GM21515 (cell line): Measurements from ENCODE around the gene KCNH3.
"Not testable (repeated sequence)": the region's sequence is repeated elsewhere in the genome, so short reads cannot be mapped to it uniquely, and the experiment has no call there.

Source experiments
- ATAC-seq: cut with Tn5 transposase; IDR thresholded peaks from one replicate; pipeline ENCODE4 v1.9.1; 2021; ENCODE audit not compliant: unreplicated experiment

Gene KCNH3, protein sequence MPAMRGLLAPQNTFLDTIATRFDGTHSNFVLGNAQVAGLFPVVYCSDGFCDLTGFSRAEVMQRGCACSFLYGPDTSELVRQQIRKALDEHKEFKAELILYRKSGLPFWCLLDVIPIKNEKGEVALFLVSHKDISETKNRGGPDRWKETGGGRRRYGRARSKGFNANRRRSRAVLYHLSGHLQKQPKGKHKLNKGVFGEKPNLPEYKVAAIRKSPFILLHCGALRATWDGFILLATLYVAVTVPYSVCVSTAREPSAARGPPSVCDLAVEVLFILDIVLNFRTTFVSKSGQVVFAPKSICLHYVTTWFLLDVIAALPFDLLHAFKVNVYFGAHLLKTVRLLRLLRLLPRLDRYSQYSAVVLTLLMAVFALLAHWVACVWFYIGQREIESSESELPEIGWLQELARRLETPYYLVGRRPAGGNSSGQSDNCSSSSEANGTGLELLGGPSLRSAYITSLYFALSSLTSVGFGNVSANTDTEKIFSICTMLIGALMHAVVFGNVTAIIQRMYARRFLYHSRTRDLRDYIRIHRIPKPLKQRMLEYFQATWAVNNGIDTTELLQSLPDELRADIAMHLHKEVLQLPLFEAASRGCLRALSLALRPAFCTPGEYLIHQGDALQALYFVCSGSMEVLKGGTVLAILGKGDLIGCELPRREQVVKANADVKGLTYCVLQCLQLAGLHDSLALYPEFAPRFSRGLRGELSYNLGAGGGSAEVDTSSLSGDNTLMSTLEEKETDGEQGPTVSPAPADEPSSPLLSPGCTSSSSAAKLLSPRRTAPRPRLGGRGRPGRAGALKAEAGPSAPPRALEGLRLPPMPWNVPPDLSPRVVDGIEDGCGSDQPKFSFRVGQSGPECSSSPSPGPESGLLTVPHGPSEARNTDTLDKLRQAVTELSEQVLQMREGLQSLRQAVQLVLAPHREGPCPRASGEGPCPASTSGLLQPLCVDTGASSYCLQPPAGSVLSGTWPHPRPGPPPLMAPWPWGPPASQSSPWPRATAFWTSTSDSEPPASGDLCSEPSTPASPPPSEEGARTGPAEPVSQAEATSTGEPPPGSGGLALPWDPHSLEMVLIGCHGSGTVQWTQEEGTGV

GRCh38 chr12:49538510-49539403 is at the start of gene KCNH3:
Gene KCNH3 (plus strand): TSS chr12:49539030. CDS start chr12:49539417, 387 bp downstream.
- ATAC-seq, result no peak

GRCh38 chr12:49489154-49489553 is 49.7 kb upstream of the KCNH3 start:
- ATAC-seq, result no peak

DNA sequence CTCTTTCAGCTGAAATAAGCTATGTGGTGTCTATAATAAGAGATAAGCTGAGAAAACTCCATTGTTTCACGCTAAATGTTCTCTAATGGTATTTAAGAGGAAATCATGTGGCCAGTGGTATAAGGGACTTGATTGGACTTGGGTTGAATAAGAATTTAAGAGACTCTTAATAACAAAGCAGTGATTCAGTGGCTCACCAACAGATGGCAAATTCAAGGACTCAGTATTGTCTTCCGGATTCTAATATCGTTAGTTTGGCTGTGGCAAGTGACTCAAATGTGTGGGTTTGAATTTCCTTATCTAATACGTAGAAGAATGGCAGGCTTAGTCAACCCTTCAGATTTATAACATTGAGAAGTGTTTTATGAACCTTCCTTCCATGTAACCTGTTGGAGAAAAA is 49.1 kb upstream of the KCNH3 start:
- no peak for ATAC-seq

DNA sequence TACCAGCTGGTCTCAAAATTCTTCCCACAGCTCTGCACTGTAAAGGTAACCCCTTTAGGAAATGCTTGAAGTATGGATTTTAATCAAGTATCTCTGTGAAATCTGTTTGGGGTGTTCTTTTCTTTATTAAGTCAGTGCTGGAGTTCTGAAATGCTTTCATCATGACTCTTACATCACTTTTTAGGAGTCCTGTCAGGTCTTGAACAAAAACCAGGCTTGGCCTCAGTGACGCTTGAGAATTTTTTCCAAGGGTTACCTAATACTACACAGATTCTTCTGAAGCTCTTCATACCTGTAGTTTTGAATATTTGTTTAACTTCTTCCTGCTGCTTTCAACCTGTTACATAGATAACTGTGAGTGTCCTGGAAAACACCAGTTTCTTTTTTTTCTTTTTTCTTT is 47.0 kb upstream of the KCNH3 start:
- no peak for ATAC-seq

DNA sequence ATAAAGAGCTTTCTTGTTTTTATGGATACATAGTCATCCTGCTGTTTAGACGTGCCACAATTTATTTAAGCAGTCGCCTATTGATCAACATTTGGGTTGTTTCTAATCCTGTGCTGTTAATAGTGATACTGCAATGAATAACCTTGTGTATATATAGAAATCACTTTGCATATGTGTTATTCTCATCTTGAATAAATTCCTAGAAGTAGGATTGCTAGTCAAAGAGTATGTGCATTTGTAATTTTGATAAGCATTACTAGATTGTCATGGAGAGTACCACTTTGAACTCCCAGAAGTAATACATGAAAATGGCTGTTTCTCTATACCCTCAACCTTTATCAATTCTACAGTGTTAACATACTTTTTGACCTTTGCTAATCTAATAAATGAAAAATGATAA is 44.9 kb upstream of the KCNH3 start:
- no peak for ATAC-seq

GRCh38 chr12:49496417-49497360 is 42.1 kb upstream of the KCNH3 start:
- no peak for ATAC-seq

DNA sequence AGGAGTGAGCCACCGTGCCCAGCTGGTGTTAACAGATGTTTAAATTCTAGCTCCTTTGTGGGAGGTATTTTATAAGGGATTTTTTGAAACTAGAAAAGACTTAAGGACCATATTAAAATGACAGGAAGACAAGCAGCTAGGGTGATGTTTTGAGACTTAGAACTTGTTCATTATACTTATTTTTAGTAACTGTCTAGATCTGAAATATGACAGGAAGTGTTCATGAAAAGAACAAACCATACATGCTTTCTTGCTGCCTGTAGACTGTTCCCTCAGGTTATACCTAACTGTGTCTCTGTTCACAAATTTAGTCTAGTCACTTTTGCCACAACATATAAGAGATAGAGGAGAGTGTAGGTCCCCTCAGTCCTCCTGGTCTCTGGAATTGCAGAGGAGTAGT is 36.9 kb upstream of the KCNH3 start:
- no peak for ATAC-seq

DNA sequence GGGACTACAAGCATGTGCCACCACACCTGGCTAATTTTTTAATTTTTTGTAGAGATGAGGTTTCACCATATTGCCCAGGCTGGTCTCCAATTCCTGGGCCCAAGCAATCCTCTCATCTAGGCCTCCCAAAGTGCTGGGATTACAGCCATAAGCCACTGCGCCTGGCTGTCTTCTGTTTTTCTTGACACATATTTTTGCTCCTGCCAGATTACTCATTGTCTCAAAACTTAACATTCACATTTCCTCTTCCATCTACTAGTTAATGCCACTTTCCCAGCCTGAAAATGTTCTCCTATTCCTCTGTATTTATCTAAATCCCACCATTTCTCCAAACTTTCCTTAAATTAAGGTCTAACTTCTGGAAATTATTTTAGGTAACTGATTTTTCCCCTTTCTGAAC is 36.2 kb upstream of the KCNH3 start:
- ATAC-seq, result no peak

DNA sequence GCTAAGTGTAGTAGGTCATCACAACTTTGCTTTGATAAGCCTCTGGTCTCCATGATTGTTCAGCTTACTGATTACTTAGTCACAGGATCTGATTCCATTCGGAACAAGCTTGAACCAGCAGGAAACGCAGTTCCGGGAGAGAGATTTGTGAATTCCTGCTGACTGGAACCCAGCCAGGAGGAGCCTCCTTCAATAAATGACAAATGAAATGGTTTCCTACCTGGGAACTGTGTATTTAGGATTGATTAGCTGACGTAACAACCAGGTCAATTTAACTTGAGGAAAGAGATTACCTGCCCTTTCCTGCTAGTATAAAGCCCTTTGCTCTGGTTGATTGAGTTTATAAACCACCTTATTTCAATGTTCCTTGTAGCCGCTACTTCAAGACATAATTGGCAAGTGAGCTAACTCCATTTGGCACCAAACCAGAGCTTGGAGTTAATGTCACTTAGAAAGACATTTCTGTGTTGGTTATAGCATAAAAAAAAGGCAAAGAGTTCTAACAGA is 35.1 kb upstream of the KCNH3 start:
- ATAC-seq, result no peak

GRCh38 chr12:49505672-49506071 is 33.2 kb upstream of the KCNH3 start:
- no peak for ATAC-seq

DNA sequence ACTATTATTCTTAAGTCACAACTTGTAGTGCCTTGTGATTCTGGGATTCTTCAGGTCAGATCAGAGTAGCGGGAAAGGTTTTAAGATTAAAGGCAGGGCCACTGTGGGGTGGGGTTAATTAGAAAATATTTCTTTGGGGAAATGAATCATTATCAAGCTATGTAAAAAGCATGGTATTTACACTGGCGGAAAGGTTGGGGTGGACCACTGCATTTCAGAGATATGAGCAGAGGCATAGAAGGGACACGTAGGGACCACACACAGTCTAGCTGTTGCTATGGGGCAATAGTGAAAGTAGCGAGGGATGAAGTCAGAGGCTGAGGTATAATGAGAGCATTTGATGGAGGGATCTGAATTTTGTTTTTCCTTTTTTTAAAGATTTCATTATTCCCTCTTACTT is 31.7 kb upstream of the KCNH3 start:
- ATAC-seq, result no peak

- ATAC-seq, result not testable (repeated sequence)
These were observed 29.1 kb upstream of the KCNH3 start for GRCh38 chr12:49509681-49510080.

GRCh38 chr12:49511410-49511809 is 27.4 kb upstream of the KCNH3 start:
- no peak for ATAC-seq

GRCh38 chr12:49512546-49512945 is 26.3 kb upstream of the KCNH3 start:
- ATAC-seq, result no peak

- ATAC-seq, result no peak
These were observed 23.6 kb upstream of the KCNH3 start for GRCh38 chr12:49515266-49515665.

DNA sequence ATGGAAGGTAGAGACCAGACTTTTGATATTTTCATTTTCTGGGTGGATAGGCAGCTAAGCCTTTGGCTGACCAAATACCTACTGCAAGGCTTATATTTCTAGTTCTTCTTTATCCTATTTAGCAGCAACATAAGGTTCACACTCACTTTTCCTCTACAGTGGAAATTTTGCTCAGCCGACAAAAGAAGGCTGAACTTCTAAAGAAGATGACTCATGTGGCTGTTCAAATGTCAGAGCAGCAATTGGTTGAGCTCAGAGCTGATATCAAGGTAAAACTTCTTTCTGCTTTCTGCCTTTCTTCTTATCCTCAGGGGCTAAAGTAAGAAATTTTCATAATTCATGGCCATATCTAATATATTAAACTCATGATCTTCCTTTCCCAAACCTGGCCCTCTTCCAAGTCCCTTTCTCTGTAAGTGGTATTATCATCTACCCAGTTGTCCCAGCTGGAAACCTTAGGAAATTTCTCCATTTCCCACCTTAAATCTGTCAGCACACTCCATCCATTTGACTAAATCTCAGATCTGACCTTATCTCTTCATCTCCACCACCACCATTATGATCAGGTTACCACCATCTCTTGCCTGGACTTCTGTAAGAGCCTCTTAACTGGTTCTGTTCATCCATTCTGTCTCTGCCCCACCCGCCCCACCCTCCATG is 19.8 kb upstream of the KCNH3 start:
- ATAC-seq, result no peak

DNA sequence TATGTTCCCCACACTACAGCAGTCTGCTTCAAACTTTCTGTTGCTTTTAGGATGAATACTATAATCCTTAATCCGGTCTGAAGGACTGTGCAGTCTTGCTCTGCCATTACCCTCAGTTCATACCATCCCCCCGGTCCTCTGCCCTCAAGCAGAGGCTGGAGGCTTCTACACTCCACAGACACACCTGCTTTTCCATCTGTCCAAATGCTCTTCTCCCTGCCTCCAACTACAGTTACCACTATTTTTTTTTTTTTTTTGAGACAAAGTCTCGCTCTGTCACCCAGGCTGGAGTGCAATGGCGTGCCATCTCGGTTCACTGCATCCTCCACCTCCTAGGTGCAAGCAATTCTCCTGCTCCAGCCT is 19.3 kb upstream of the KCNH3 start:
- ATAC-seq, result no peak

GRCh38 chr12:49521389-49521788 is 17.4 kb upstream of the KCNH3 start:
- ATAC-seq, result no peak
